A549 (cell line): ENCODE measurements around the gene RGS17.
A peak's percentile ranks its signal among the peaks of the same experiment; 100 is the strongest.

Source experiments
- HOXA7 ChIP-seq: fragments of 250-450 bp; sonication (Bioruptor Pico); IDR thresholded peaks from 2 replicates; pipeline ENCODE4 v1.5.0; 2020; ENCODE audit warnings: mild to moderate bottlenecking, moderate library complexity
- POLR2A ChIP-seq: IDR thresholded peaks from 2 replicates; pipeline ENCODE4 v1.6.1; 2012; ENCODE audit warnings: mild to moderate bottlenecking, low read length
- TF ChIP-seq, protein P1 (sequence below): fragments of >200 bp; sonication (Bioruptor Twin); formaldehyde crosslinking; IDR thresholded peaks from 3 replicates; pipeline ENCODE4 v1.5.1; 2016

DNA sequence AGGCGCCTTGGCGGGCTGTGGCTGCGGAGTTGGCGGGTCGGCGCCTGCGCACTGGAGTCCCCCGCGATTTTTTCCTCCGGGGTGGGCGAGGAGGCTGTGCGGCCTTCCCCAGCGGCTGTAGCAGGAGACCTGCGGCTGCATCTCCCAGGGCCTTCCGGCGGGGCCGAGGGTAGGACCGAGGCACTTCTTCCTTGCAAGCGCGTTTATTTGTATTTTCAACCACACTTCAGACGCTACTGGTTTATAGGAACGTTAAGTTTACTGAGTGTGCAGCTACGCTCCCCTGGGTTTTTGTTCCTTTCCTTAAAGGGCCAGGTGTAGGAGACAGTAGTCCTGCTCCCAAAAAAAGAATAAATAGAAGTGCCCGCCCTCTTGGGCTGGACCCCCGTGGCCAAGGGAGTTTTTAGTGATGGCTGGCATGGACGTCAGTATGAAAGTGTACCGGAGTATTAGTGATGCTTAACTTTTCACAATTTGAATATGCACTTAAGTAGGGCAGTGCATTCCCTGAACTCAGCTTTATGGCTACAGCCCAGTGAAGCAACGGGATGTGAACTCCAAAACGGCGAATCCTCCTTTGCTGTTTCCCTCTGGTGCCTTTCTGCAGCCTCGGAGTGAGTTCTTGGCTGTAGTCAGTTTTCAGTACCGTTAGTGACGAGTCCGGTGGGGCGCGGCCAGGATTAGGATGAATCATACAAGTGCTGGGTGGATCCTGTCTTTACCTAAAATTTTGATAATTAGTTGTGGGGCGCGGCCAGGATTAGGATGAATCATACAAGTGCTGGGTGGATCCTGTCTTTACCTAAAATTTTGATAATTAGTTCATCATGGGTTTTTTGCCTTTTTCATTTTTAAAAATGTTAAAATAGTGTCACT, 147.2 kb downstream of the RGS17 start:
- TF ChIP-seq, protein P1, sequence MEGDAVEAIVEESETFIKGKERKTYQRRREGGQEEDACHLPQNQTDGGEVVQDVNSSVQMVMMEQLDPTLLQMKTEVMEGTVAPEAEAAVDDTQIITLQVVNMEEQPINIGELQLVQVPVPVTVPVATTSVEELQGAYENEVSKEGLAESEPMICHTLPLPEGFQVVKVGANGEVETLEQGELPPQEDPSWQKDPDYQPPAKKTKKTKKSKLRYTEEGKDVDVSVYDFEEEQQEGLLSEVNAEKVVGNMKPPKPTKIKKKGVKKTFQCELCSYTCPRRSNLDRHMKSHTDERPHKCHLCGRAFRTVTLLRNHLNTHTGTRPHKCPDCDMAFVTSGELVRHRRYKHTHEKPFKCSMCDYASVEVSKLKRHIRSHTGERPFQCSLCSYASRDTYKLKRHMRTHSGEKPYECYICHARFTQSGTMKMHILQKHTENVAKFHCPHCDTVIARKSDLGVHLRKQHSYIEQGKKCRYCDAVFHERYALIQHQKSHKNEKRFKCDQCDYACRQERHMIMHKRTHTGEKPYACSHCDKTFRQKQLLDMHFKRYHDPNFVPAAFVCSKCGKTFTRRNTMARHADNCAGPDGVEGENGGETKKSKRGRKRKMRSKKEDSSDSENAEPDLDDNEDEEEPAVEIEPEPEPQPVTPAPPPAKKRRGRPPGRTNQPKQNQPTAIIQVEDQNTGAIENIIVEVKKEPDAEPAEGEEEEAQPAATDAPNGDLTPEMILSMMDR: no peak
- TF ChIP-seq HOXA7 (no peak), POLR2A (peak; percentile 51)
